ENCODE results near the gene WFDC5. TPM values are rescaled to one million over a fixed set of nuclear protein-coding genes. Genes with fewer than 3 reads are reported as not detected.
"Not testable (repeated sequence)": the region's sequence is repeated elsewhere in the genome, so short reads cannot be mapped to it uniquely, and the experiment has no call there.

The WFDC5 gene
- total and polyA plus RNA-seq, 2 donors: 0.52 to 6.1 TPM

DNA sequence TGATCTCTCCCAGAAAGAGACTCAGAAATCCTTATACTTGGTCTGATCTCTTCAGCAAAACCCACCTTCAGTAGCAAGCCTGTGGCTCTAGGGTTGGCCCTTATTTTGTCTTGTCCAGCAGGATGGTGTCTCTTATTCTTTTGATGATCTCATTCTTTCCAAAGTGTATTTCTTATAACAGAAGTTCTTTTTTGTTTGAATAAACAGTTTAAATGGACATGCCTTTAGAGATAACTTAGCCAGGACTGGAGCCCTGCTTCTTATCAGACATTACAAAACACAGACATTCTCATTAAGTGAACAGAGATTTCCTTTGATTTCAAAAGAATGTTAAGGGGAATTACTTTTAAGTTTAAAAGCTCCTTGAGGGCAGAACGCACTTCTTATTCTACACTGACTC, 45.7 kb downstream of the WFDC5 start:
- 94% methylated on average over 1 of the region's 1 CpG for WGBS
- no peak overlapping the region for H3K4me3 ChIP-seq (ENCODE audit: low read length in 2 of 2)
- H3K36me3 ChIP-seq (ENCODE audit: control insufficient read depth in 2 of 2, insufficient read depth in 2 of 2, low read length in 1 of 2): peaks cover 19 to 37% of the 10 kb centered on the region in 2 donors
- DNase-seq (ENCODE audit: low read depth in 6 of 9, low spot score in 9 of 9): no peak
- H3K4me1 ChIP-seq (ENCODE audit: control insufficient read depth in 2 of 2, insufficient read depth in 2 of 2, low read length in 2 of 2): no peaks in the 10 kb centered on the region
- H3K27ac ChIP-seq (ENCODE audit: low read depth in 1 of 2, low read length in 1 of 2): no peak overlapping the region
- H3K9me3 ChIP-seq (ENCODE audit: control insufficient read depth in 2 of 2, insufficient read depth in 1 of 2, low read length in 1 of 2): no peaks in the 10 kb centered on the region
- no peaks in the 10 kb centered on the region for H3K27me3 ChIP-seq (ENCODE audit: control insufficient read depth in 2 of 2, insufficient read depth in 1 of 2, low read length in 1 of 2)

DNA sequence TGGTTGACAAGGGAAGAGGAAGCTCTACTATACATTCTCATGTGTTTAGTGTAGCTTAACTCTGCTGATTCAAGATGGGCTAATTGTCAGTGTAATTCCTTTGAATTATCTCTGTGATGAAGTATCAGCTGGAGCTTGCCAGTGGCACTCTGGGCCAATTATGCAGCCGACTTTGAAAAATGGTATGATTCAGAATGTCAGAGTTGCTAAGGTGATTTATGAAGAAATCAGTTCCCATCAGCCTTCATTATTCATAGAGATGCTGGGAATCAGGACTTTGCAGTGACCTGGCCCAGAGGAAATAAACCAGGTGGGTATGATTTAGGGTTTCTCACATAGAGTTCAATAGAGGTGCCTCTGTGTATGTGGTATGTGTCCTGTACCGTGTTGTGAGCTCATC, 47.4 kb downstream of the WFDC5 start:
- no peak for DNase-seq (ENCODE audit: low read depth in 6 of 9, low spot score in 9 of 9)
- Histone ChIP-seq H3K4me1 (ENCODE audit: control insufficient read depth in 2 of 2, insufficient read depth in 2 of 2, low read length in 2 of 2) (no peaks in the 10 kb centered on the region), H3K4me3 (ENCODE audit: low read length in 2 of 2) (no peak overlapping the region), H3K9me3 (ENCODE audit: control insufficient read depth in 2 of 2, insufficient read depth in 1 of 2, low read length in 1 of 2) (no peaks in the 10 kb centered on the region), H3K27me3 (ENCODE audit: control insufficient read depth in 2 of 2, insufficient read depth in 1 of 2, low read length in 1 of 2) (no peaks in the 10 kb centered on the region), H3K36me3 (ENCODE audit: control insufficient read depth in 2 of 2, insufficient read depth in 2 of 2, low read length in 1 of 2) (peaks cover 6 to 34% of the 10 kb centered on the region in 2 donors), H3K27ac (ENCODE audit: low read depth in 1 of 2, low read length in 1 of 2) (no peak overlapping the region)
- 99% methylated on average over 2 of the region's 2 CpGs for WGBS

DNA sequence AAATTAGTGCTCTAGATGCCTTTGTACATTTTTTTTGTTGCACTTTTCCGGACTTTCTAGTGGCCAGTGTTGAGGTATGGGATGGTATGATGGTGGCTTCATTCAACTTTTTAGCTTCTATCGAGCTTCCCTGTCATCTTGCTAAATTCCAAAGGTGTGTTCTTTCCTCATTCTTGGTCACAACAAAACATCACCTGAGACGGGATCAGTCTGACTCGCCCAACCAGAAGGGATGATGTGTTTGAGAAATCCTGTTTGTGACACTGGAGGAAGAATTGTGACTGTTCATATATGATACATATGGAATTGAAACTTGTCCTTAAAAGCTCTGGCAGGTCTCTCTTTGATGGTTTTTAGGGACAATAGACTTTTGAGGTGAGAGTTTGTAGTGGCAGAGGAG, 47.9 kb downstream of the WFDC5 start:
- WGBS: 97% methylated on average over 4 of the region's 4 CpGs
- peaks cover 6 to 34% of the 10 kb centered on the region in 2 donors for H3K36me3 ChIP-seq (ENCODE audit: control insufficient read depth in 2 of 2, insufficient read depth in 2 of 2, low read length in 1 of 2)
- no peak for DNase-seq (ENCODE audit: low read depth in 6 of 9, low spot score in 9 of 9)
- no peaks in the 10 kb centered on the region for H3K4me1 ChIP-seq (ENCODE audit: control insufficient read depth in 2 of 2, insufficient read depth in 2 of 2, low read length in 2 of 2)
- H3K4me3 ChIP-seq (ENCODE audit: low read length in 2 of 2): no peak overlapping the region
- H3K27ac ChIP-seq (ENCODE audit: low read depth in 1 of 2, low read length in 1 of 2): no peak overlapping the region
- H3K9me3 ChIP-seq (ENCODE audit: control insufficient read depth in 2 of 2, insufficient read depth in 1 of 2, low read length in 1 of 2): no peaks in the 10 kb centered on the region
- no peaks in the 10 kb centered on the region for H3K27me3 ChIP-seq (ENCODE audit: control insufficient read depth in 2 of 2, insufficient read depth in 1 of 2, low read length in 1 of 2)

DNA sequence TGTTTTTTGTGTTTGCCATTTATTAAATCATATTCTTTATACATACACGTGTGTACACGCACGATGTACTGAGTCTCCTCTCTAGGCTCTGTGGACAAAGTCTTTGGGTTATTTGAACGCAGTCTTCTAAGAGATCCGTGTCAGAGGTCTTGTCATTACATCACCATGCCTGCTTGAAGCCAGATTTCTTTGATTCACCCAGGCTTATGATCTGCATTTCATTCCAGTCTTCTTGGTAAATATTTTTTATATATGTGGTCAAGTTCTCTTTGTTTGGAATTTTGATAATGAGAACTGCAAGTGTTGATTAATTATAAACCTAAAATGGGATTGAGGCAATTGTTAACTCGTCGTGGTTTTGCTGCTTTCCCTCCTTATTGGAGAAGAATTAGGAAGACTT, 48.6 kb downstream of the WFDC5 start:
- WGBS: 98% methylated on average over 7 of the region's 7 CpGs
- Histone ChIP-seq H3K27ac (ENCODE audit: low read depth in 1 of 2, low read length in 1 of 2) (no peak overlapping the region), H3K36me3 (ENCODE audit: control insufficient read depth in 2 of 2, insufficient read depth in 2 of 2, low read length in 1 of 2) (peaks cover 6 to 31% of the 10 kb centered on the region in 2 donors), H3K4me3 (ENCODE audit: low read length in 2 of 2) (no peak overlapping the region), H3K4me1 (ENCODE audit: control insufficient read depth in 2 of 2, insufficient read depth in 2 of 2, low read length in 2 of 2) (no peaks in the 10 kb centered on the region), H3K27me3 (ENCODE audit: control insufficient read depth in 2 of 2, insufficient read depth in 1 of 2, low read length in 1 of 2) (no peaks in the 10 kb centered on the region), H3K9me3 (ENCODE audit: control insufficient read depth in 2 of 2, insufficient read depth in 1 of 2, low read length in 1 of 2) (no peaks in the 10 kb centered on the region)
- DNase-seq (ENCODE audit: low read depth in 6 of 9, low spot score in 9 of 9): no peak

DNA sequence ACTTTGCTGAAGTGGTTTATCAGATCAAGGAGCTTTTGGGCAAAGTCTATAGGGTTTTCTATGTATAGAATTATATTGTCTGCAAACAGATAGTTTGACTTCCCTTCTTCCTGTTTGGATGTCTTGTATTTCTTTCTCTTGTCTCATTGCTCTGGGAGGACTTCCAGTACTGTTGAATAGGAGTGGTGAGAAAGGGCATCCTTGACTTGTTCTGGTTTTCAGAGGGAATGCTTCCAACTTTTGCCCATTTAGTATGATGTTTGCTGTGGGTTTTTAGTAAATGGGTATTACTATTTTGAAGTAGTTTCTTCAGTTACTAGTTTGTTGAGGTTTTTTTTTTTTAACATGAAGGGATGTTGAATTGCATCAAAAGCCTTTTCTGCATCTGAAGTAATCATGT, 50.2 kb downstream of the WFDC5 start:
- Histone ChIP-seq H3K36me3 (ENCODE audit: control insufficient read depth in 2 of 2, insufficient read depth in 2 of 2, low read length in 1 of 2) (peaks cover 8 to 25% of the 10 kb centered on the region in 2 donors), H3K4me3 (ENCODE audit: low read length in 2 of 2) (no peak overlapping the region)
- DNase-seq (ENCODE audit: low read depth in 6 of 9, low spot score in 9 of 9): no peak

DNA sequence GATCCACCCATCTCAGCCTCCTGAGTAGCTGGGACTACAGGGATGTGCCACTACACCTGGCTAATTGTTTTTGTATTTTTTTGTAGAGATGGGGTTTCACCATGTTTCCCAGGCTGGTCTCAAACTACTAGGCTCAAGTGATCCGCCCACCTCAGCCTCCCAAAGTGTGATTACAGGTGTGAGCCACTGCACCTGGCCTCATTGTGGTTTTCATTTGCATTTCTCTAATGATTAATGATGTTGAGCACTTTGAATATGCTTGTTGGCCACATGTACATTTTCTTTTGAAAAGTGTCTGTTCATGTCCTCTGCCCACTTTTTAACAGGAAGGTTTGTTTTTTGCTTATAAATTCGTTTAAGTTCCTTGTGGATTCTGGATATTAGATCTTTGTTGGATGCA, 51.9 kb downstream of the WFDC5 start:
- not testable (repeated sequence) for DNase-seq (ENCODE audit: low read depth in 6 of 9, low spot score in 9 of 9); H3K9me3 ChIP-seq (ENCODE audit: control insufficient read depth in 2 of 2, insufficient read depth in 1 of 2, low read length in 1 of 2); H3K27me3 ChIP-seq (ENCODE audit: control insufficient read depth in 2 of 2, insufficient read depth in 1 of 2, low read length in 1 of 2); H3K4me1 ChIP-seq (ENCODE audit: control insufficient read depth in 2 of 2, insufficient read depth in 2 of 2, low read length in 2 of 2); H3K4me3 ChIP-seq (ENCODE audit: low read length in 2 of 2); H3K27ac ChIP-seq (ENCODE audit: low read depth in 1 of 2, low read length in 1 of 2)
- peaks cover 6 to 23% of the 10 kb centered on the region in 2 donors for H3K36me3 ChIP-seq (ENCODE audit: control insufficient read depth in 2 of 2, insufficient read depth in 2 of 2, low read length in 1 of 2)
- 97% methylated on average over 2 of the region's 2 CpGs for WGBS

More for the DNA sequence above, 50.2 kb downstream of the WFDC5 start:
- no peaks in the 10 kb centered on the region for H3K9me3 ChIP-seq (ENCODE audit: control insufficient read depth in 2 of 2, insufficient read depth in 1 of 2, low read length in 1 of 2)
- H3K27ac ChIP-seq (ENCODE audit: low read depth in 1 of 2, low read length in 1 of 2): no peak overlapping the region
- H3K27me3 ChIP-seq (ENCODE audit: control insufficient read depth in 2 of 2, insufficient read depth in 1 of 2, low read length in 1 of 2): no peaks in the 10 kb centered on the region
- H3K4me1 ChIP-seq (ENCODE audit: control insufficient read depth in 2 of 2, insufficient read depth in 2 of 2, low read length in 2 of 2): no peaks in the 10 kb centered on the region

DNA sequence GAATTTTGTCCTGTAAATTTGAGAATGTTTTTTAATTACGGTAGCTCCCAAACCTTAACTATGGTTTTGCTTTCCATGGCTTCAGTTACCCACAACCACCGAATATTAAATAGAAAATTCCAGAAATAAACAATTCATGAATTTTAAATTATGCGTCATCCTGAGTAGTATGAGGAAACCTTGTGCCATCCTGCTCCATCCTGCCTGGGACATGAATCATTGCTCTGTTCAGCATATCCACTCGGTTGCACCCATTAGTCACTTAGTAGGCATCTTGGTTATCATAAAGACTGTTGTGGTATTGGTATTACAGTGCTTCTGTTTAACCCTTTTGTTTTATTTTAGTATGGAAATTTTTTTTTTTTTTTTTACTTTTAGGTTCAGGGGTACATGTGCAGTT, 53.7 kb downstream of the WFDC5 start:
- no peak overlapping the region for H3K27ac ChIP-seq (ENCODE audit: low read depth in 1 of 2, low read length in 1 of 2)
- no peaks in the 10 kb centered on the region for H3K27me3 ChIP-seq (ENCODE audit: control insufficient read depth in 2 of 2, insufficient read depth in 1 of 2, low read length in 1 of 2)
- H3K9me3 ChIP-seq (ENCODE audit: control insufficient read depth in 2 of 2, insufficient read depth in 1 of 2, low read length in 1 of 2): no peaks in the 10 kb centered on the region
- no peak overlapping the region for H3K4me3 ChIP-seq (ENCODE audit: low read length in 2 of 2)
- peaks cover 11 to 14% of the 10 kb centered on the region in 2 donors for H3K36me3 ChIP-seq (ENCODE audit: control insufficient read depth in 2 of 2, insufficient read depth in 2 of 2, low read length in 1 of 2)
- 97% methylated on average over 4 of the region's 4 CpGs for WGBS
- DNase-seq (ENCODE audit: low read depth in 6 of 9, low spot score in 9 of 9): no peak
- H3K4me1 ChIP-seq (ENCODE audit: control insufficient read depth in 2 of 2, insufficient read depth in 2 of 2, low read length in 2 of 2): no peaks in the 10 kb centered on the region

DNA sequence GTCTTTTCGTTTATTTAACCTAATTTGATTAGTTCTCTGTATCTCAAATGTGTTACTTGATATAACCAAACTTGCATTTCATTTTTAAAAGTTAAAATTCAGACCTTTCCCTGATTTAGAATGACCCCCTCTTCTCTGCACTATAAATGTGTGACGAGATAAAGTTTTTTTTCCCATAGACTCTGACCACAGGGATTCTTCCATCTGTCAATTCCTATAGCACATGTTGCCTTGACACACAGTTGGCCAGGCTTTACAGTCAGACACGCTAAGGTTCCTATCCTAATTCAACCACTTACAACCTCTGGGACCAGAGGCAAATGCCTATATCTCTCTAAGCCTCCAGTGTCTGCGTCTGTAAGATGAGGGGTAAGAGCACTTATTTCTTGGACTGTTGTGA, 54.7 kb downstream of the WFDC5 start:
- no peak overlapping the region for H3K4me3 ChIP-seq (ENCODE audit: low read length in 2 of 2)
- no peak overlapping the region for H3K27ac ChIP-seq (ENCODE audit: low read depth in 1 of 2, low read length in 1 of 2)
- 97% methylated on average over 4 of the region's 4 CpGs for WGBS
- H3K9me3 ChIP-seq (ENCODE audit: control insufficient read depth in 2 of 2, insufficient read depth in 1 of 2, low read length in 1 of 2): no peaks in the 10 kb centered on the region
- H3K4me1 ChIP-seq (ENCODE audit: control insufficient read depth in 2 of 2, insufficient read depth in 2 of 2, low read length in 2 of 2): no peaks in the 10 kb centered on the region
- H3K36me3 ChIP-seq (ENCODE audit: control insufficient read depth in 2 of 2, insufficient read depth in 2 of 2, low read length in 1 of 2): peaks cover 11 to 12% of the 10 kb centered on the region in 2 donors
- H3K27me3 ChIP-seq (ENCODE audit: control insufficient read depth in 2 of 2, insufficient read depth in 1 of 2, low read length in 1 of 2): no peaks in the 10 kb centered on the region
- DNase-seq (ENCODE audit: low read depth in 6 of 9, low spot score in 9 of 9): no peak

Data from thymus (tissue), 11 donors.